Measurements from ENCODE around the gene WDR72. TPM values are rescaled to one million over a fixed set of nuclear protein-coding genes. Genes with fewer than 3 reads are reported as not detected.

Gene WDR72
- total and polyA plus RNA-seq, 2 of the 4 experiments (the other 2 are of a cell fraction), result not detected

DNA sequence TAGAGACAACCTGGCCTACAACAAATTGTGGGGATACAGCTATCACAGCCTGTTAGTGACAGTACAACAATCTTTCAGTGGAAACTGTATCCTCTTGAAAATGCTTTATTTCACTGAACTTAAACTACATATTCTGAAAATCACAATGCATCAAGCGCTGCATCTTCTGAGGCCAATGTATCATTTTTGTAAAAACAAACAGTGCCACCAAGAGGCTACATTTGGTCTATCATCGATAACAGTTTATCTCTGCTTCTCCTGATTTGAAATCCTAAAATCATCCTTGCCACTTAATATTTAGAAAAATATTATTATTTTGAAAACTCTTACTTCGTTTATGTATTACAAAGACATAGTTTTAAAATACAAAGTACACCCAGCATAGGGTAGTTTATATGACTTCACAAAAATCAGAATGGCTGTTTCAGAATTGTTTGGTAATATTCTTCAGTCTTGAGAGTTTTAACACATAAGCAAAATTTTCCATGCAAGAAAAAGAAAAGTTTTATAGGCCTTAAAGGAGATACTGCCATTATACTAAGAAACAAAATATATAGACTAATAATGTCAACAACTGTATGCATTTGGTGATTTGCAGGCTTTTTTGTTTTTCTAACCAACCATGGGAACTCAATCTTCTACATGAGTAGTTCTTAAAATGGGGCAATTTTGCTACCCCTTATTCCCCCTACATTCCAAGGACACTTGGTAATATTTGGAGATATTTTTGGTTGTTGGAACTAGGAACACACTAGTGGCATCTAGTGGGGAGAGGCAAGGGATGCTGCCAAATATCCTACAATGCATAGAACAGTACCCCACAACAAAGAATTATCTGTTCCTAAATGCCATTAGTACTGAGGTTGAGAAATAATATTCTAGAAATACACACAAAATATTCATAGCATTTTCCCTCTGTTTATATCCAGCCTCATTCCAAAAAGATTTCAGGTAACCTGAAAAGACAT, 42.3 kb downstream of the WDR72 start:
- Histone ChIP-seq H3K56ac (ENCODE audit: extremely low read depth, insufficient read depth, low read length) (no peak overlapping the region), H3K36me3 (ENCODE audit: control insufficient read depth, insufficient read depth, low read length) (no peaks in the 10 kb centered on the region), H2AK5ac (ENCODE audit: low read depth, low read length) (no peak overlapping the region), H3K9me1 (ENCODE audit: insufficient read depth, low read length) (no peaks in the 10 kb centered on the region), H2BK5ac (ENCODE audit: low read depth, low read length, poor library complexity, severe bottlenecking) (no peak overlapping the region), H4K20me1 (ENCODE audit: insufficient read depth, low read length) (no peaks in the 10 kb centered on the region), H4K5ac (ENCODE audit: low read depth, low read length) (no peak overlapping the region), H2BK15ac (ENCODE audit: low read depth, low read length) (no peak overlapping the region), H3K18ac (ENCODE audit: low read depth, low read length) (no peak overlapping the region), H3K4ac (ENCODE audit: low read depth, low read length) (no peak overlapping the region), H3K4me3 (ENCODE audit: insufficient read depth, low read depth, low read length) (no peak overlapping the region), H4K8ac (ENCODE audit: low read depth in 2 of 2, low read length in 2 of 2) (no peak overlapping the region), H3K9ac (ENCODE audit: low read depth, low read length) (no peak overlapping the region), H2AFZ (replicated peaks; ENCODE audit: low read length, poor library complexity) (no peak overlapping the region), H2BK120ac (ENCODE audit: low read depth, low read length) (no peak overlapping the region), H3K4me1 (ENCODE audit: control insufficient read depth, insufficient read depth, low read length) (no peaks in the 10 kb centered on the region), H4K91ac (ENCODE audit: insufficient read depth, low read depth, low read length) (no peak overlapping the region), H3K4me2 (ENCODE audit: low read depth, low read length) (no peak overlapping the region), H3K14ac (replicated peaks; ENCODE audit: low read depth, low read length) (no peak overlapping the region), H3K9me3 (ENCODE audit: control insufficient read depth, insufficient read depth, low read length) (no peaks in the 10 kb centered on the region), H2AK9ac (replicated peaks; ENCODE audit: low read depth, low read length, poor library complexity) (no peak overlapping the region), H3K27me3 (ENCODE audit: control insufficient read depth, insufficient read depth, low read length) (no peaks in the 10 kb centered on the region), H3K27ac (ENCODE audit: insufficient read depth, low read length) (no peak overlapping the region), H2BK20ac (ENCODE audit: low read depth, low read length) (no peak overlapping the region), H3K23ac (ENCODE audit: low read depth, low read length) (no peak overlapping the region), H3K79me1 (ENCODE audit: low read depth in 1 of 2, low read length in 2 of 2) (no peaks in the 10 kb centered on the region)
- ChIA-PET POLR2A (ENCODE audit: unreplicated experiment) (no interaction called here), CTCF (no interaction called here)
- in situ Hi-C loops (cut with MboI; ENCODE audit: low sequenced_read_pairs) (no loop called here), intact Hi-C loops (cut with micrococcal nuclease) (no loop called here), dilution Hi-C loops (cut with HindIII; ENCODE audit: low sequenced_read_pairs, unreplicated experiment) (no loop called here)
- no CpG with 5 or more reads among the region's 3 CpGs for WGBS, 2 experiments (ENCODE audit: extremely low coverage in 2 of 2, insufficient read length in 1 of 2)
- DNase-seq (no peak), ATAC-seq (ENCODE audit: low read depth) (no peak)
- BruUV-seq (replicated peaks), result no TSS peak
- TF ChIP-seq MAZ (IDR thresholded peaks at IDR 0.05; ENCODE audit: borderline replicate concordance, low read depth, low read length) (no peak), NFE2L2 (IDR thresholded peaks at IDR 0.05; ENCODE audit: low read depth, low read length) (no peak), MXI1 (IDR thresholded peaks at IDR 0.05; ENCODE audit: borderline replicate concordance, low read depth, low read length) (no peak), POLR2A (IDR thresholded peaks at IDR 0.05; ENCODE audit: low read depth, low read length) (no peak), RAD21 (IDR thresholded peaks at IDR 0.05; ENCODE audit: low read length) (no peak), CEBPB (IDR thresholded peaks at IDR 0.05; ENCODE audit: low read depth, low read length) (no peak), RFX5 (IDR thresholded peaks at IDR 0.05; ENCODE audit: low read depth, low read length) (no peak), SMC3 (IDR thresholded peaks at IDR 0.05; ENCODE audit: low read depth, low read length) (no peak), FOS (IDR thresholded peaks at IDR 0.05; ENCODE audit: low read depth, low read length) (no peak), BHLHE40 (IDR thresholded peaks at IDR 0.05; ENCODE audit: low read depth, low read length) (no peak), CHD1 (IDR thresholded peaks at IDR 0.05; ENCODE audit: low read depth, low read length) (no peak), RCOR1 (IDR thresholded peaks at IDR 0.05; ENCODE audit: insufficient replicate concordance, low read length) (no peak)
- TF ChIP-seq, protein P1, sequence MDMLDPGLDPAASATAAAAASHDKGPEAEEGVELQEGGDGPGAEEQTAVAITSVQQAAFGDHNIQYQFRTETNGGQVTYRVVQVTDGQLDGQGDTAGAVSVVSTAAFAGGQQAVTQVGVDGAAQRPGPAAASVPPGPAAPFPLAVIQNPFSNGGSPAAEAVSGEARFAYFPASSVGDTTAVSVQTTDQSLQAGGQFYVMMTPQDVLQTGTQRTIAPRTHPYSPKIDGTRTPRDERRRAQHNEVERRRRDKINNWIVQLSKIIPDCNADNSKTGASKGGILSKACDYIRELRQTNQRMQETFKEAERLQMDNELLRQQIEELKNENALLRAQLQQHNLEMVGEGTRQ (IDR thresholded peaks at IDR 0.05; ENCODE audit: low read depth, low read length), result no peak
- TF ChIP-seq, protein P2, sequence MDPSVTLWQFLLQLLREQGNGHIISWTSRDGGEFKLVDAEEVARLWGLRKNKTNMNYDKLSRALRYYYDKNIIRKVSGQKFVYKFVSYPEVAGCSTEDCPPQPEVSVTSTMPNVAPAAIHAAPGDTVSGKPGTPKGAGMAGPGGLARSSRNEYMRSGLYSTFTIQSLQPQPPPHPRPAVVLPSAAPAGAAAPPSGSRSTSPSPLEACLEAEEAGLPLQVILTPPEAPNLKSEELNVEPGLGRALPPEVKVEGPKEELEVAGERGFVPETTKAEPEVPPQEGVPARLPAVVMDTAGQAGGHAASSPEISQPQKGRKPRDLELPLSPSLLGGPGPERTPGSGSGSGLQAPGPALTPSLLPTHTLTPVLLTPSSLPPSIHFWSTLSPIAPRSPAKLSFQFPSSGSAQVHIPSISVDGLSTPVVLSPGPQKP (IDR thresholded peaks at IDR 0.05; ENCODE audit: borderline replicate concordance, low read depth, low read length), result no peak
- TF ChIP-seq, protein P3, sequence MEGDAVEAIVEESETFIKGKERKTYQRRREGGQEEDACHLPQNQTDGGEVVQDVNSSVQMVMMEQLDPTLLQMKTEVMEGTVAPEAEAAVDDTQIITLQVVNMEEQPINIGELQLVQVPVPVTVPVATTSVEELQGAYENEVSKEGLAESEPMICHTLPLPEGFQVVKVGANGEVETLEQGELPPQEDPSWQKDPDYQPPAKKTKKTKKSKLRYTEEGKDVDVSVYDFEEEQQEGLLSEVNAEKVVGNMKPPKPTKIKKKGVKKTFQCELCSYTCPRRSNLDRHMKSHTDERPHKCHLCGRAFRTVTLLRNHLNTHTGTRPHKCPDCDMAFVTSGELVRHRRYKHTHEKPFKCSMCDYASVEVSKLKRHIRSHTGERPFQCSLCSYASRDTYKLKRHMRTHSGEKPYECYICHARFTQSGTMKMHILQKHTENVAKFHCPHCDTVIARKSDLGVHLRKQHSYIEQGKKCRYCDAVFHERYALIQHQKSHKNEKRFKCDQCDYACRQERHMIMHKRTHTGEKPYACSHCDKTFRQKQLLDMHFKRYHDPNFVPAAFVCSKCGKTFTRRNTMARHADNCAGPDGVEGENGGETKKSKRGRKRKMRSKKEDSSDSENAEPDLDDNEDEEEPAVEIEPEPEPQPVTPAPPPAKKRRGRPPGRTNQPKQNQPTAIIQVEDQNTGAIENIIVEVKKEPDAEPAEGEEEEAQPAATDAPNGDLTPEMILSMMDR (conservative IDR thresholded peaks at IDR 0.05; ENCODE audit: low read depth, low read length), result no peak

All from IMR-90 (cell line).